Right kidney (tissue), 1 donor: ENCODE measurements around the gene PAAF1.

ENCODE experiments used
- DNase-seq: peaks from one replicate; pipeline ENCODE4 v3.0.0-alpha.2; 2016

PAAF1 gene

GRCh38 chr11:73944901-73945300 lies 68.1 kb downstream of the PAAF1 start:
- no peak for DNase-seq

GRCh38 chr11:73945396-73945795 lies 68.6 kb downstream of the PAAF1 start:
- DNase-seq, result no peak

- DNase-seq, result no peak
Measured at GRCh38 chr11:73946798-73947458, 70.1 kb downstream of the PAAF1 start.

- DNase-seq, result no peak
Measured at GRCh38 chr11:73949246-73949645, 72.4 kb downstream of the PAAF1 start.

GRCh38 chr11:73949912-73950311 lies 73.1 kb downstream of the PAAF1 start:
- no peak for DNase-seq

GRCh38 chr11:73950869-73951710 lies 74.3 kb downstream of the PAAF1 start, which contains the start of gene DNAJB13:
TSS of gene DNAJB13 (plus strand) at chr11:73951026. CDS start at chr11:73951070, 44 bp downstream.
- no peak for DNase-seq

- DNase-seq, result no peak
Measured at GRCh38 chr11:73951797-73952196, 75.0 kb downstream of the PAAF1 start.

- no peak for DNase-seq
Measured at GRCh38 chr11:73956876-73957653, 80.3 kb downstream of the PAAF1 start.

- DNase-seq, result no peak
Measured at GRCh38 chr11:73957654-73958361, 81.0 kb downstream of the PAAF1 start.

GRCh38 chr11:73958521-73959141 lies 81.8 kb downstream of the PAAF1 start:
- DNase-seq, result no peak

- DNase-seq, result no peak
Measured at GRCh38 chr11:73961321-73961720, 84.5 kb downstream of the PAAF1 start.

GRCh38 chr11:73962101-73962705 lies 85.4 kb downstream of the PAAF1 start:
- DNase-seq, result no peak

GRCh38 chr11:73963861-73964260 lies 87.1 kb downstream of the PAAF1 start:
- DNase-seq, result no peak

GRCh38 chr11:73965076-73965763 lies 88.4 kb downstream of the PAAF1 start:
- no peak for DNase-seq

- no peak for DNase-seq
Measured at GRCh38 chr11:73965764-73966121, 88.9 kb downstream of the PAAF1 start.

- DNase-seq, result no peak
Measured at GRCh38 chr11:73968356-73968966, 91.7 kb downstream of the PAAF1 start.

GRCh38 chr11:73969091-73969490 lies 92.3 kb downstream of the PAAF1 start:
- DNase-seq, result no peak

- no peak for DNase-seq
Measured at GRCh38 chr11:73969991-73970800, 93.4 kb downstream of the PAAF1 start.

GRCh38 chr11:73971175-73971719 lies 94.4 kb downstream of the PAAF1 start:
- DNase-seq, result no peak
